AG20443 (cell line): Measurements from ENCODE around the gene TSPAN4.

ENCODE experiments used
- DNase-seq: peaks from one replicate; pipeline ENCODE4 v3.0.0; 2012; ENCODE audit warnings: low spot score, mixed read lengths

The TSPAN4 gene

DNA sequence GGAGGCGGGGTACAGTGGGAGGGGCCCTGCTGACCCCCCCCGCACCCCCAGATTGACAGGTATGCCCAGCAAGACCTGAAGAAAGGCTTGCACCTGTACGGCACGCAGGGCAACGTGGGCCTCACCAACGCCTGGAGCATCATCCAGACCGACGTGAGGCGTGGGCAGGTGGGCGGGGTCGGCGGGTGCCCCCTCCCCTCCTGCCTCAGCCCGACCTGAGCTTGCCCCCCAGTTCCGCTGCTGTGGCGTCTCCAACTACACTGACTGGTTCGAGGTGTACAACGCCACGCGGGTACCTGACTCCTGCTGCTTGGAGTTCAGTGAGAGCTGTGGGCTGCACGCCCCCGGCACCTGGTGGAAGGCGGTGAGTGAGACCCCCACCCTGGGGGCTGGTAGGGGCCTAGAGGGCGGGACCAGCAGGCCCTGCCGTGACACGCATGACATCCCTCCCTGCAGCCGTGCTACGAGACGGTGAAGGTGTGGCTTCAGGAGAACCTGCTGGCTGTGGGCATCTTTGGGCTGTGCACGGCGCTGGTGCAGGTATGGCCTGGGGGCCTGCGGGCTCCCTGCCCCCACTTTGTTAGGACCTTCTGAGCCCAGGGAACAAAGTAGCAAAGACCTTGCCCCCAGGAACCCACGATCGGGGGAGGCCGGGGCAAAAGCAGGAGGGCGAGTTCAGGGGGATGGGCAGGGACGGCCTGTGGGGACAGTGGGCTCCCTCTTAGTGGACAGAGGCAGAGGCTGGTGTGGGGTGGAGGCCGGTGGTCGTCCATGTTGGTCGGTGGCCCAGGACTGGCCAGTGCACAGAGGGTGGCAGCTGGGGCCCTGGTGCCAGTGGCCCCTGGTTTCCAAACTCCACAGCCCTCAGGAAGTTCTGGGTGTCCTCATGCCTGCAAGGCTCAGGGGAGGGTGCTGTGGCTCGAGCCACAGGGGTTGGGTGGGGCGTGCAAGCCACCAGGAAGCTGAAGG lies 23.1 kb downstream of the TSPAN4 start:
- DNase-seq = no peak

DNA sequence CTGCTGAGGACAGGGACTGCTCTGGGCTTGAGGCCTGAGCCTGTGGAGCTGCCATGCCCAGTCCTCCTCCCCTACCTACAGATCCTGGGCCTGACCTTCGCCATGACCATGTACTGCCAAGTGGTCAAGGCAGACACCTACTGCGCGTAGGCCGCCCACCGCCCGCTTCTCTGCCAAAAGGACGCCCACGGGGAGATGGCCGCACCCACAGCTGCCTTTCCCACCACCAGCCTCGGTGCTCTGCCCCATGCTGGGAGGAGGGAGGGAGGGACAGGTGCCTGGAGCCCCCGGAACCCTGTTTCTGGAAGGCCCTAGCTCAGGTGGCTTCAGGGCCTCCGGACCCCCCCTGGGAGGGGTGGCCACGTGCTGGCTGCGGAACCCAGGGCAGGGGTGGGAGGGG lies 23.8 kb downstream of the TSPAN4 start:
- no peak for DNase-seq

DNA sequence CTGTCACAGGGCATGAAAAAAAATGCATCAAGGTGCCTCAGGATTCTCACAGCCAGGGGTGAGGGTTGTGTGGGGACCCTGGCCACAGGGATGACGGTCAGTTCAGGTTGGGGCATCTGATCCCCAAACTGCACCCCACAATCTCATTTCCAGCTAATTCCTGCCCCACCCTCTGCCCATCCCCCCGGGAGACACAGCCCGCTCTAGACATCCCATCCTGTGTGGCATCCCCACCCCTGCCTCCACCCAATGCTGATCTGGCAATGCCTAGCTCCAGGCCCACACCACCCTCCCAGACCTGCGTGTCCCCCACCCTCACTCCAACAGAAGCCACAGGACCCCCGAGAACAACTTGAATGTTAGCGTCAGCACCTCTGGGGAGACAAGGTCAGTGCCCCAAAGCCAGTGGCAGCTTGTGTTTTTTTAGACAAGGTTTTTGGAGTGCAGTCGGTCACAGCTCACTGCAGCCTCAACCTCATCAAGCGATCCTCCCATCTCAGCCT lies 25.3 kb downstream of the TSPAN4 start:
- no peak for DNase-seq

DNA sequence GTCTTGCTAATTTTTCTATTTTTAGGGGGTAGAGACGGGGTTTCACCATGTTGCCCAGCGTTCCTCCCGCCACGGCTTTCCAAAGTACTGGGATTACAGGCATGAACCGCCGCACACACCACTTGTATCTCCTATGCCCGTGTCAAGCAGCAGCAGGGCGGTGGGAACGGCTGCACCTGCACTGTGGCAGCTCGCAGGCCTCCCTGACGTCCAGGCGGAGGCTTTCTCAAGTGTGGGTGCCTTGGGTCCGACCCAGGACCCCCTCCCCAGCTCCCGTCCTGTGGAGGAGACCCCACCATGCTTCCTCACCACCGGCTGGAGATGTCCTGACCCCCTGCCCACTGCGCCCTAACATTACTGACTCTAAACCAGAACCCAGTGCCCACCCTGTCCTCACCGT lies 25.7 kb downstream of the TSPAN4 start:
- no peak for DNase-seq

DNA sequence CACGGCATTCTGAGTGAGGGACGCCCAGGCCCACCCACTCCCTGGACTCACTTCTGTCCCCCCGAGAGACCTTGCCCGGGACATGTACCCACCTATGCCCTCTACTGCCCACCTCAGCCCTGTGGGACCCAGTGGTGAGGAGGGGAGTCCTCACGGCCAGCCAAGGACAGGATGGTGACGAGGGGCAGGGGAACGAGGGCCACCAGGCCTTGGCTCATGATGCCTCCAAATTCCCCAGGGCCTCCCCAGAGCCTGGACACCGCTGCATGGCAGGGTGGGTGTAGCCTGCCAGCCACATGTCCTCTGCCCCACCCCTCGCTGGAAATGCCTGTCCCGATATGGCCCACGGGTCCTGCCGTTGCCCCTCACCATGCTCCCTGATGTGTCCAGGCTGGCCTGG lies 26.1 kb downstream of the TSPAN4 start:
- DNase-seq = no peak

DNA sequence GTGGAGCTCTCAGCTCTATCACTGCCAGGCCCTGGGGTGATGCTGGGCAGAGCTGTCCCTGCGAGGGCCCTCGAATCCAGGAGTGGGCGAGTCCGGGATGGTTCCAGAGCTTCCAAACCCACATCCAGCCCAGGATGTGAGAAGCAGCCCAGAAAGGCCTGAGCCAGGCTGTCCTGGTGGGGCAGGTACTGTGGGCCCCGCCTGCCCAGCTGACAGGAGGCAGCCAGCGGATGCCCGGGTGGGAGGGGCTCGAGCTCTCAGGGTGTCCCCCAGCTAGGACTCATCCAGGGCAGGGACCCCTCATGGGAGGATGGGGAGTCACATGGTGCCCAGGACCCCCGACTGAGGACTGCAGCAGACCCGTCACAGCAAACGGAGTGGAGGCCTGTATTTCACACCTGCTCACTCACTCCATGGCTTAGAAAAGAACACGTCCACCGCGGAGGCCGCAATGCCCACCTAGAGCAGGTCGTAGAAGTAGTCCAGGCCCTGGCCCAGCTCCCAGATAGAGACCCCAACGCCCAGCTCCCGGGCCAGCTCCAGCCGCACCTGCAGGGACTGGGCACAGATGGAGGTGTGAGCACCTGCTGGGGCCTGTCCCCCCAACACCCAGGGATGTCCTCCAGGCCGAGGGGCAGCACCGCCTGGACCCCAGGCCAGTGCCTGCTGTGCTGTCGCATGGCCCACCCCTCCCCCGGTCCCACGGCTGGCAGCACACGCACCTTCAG lies 26.9 kb downstream of the TSPAN4 start:
- no peak for DNase-seq

DNA sequence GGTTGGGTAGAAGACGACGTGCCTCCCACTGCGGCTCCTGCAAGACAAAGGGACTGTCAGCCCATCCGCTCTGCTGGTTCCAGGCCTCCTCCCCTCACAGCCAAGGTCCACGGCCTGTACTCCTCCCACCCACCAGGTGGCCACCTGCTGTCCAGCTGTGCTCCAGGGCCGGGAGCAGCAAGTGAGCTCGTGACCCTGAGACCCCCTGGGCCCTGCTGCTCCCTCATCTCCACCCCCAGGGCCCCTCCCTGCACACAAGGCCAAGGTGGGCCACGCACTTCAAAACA lies 27.4 kb downstream of the TSPAN4 start:
- no peak for DNase-seq

DNA sequence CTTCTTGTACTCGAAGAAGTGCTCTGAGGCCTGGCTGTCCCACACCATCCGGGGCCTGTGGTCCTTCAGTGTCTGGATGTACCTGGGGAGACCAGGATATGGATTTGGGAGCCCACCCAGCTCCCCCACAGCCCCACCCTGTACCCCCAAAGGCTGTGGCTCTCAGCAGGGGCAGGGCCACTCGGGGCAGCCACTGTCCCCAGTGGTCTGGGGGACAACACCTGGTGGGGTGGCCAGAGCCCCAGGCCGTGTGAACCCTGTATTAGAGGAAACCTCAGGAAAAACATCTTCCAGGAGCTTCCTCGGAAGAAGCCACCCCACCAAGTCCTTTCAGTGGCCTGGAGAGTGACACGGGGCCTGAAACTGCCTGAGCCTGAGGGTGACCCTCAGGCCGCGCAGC lies 27.8 kb downstream of the TSPAN4 start:
- no peak for DNase-seq

DNA sequence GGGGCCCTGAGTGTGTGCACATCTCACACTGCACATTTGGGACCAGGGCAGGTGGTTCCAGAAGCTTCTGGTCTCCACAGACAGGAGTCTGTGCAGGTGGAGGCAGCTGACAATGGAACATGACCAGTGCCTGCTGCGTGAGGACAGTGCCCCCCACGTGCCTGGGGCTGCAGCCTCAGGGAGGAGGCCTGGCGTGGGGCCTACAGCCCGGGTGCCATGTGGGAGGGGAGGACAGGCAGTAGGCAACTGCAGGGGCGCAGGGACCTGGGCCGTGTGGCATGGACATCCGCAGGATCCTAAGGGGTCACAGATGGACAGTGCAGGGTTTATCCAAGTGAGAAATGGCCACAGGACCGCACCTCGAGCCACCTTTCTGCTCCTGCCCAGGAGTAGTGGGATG lies 28.8 kb downstream of the TSPAN4 start:
- DNase-seq = no peak

DNA sequence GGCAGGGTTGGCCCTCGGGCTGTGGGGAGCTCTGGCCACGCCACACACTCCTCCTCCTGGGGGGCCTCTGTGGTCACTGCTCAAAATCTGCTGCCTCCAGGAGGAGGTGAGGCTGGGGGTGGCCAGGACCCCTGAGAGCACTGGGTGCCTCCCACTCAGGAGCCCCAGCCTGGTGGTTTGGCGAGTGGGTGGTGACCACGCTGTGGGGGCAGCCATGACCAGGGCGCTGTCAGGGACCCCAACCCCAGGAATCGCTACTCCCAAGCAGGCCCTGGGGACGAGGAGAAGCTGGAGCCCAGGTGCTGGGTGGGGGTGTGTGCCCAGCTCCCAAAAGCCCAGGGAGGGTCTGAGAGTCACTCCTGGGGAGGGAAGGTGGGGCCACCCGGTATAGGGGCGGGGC lies 30.1 kb downstream of the TSPAN4 start:
- no peak for DNase-seq

DNA sequence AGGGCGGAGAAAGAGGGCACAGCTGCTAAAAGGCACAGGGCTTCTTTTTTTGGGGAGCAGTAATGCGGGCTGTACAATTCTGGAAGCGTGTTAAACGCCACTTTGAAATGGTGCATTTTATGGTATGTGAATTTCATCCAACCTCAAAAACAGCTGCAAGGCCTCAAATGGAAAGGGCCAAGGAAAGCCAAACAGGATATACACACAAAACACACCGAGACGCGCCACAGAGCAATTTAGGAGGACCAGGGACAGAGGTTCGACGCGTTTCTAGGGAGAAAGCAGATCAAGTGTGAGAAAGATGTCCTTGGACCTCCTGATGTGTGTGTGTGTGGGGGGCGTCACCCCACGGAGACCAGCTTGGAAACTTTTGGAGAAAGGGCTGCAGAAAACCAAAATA lies 31.1 kb downstream of the TSPAN4 start:
- DNase-seq = no peak

DNA sequence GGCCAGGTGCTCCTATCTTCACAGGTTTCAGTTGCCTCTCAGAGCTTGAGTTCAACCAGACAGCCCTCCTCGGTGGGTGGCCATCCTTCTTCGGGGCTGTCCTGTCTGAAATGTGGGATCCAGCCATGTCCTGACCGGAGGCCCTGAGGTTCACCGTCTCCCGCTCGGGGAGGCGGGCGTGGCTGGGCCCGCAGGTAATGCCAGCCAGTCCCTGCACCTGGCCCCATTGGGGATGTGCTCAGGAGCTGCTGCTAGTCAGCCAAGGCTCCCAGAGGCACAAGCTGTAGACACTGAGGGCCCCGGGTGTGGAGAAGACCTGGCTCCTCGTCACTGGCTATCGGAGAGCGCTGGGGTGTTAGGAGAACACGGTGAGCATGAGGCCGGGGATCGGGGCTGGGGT lies 32.6 kb downstream of the TSPAN4 start:
- no peak for DNase-seq

DNA sequence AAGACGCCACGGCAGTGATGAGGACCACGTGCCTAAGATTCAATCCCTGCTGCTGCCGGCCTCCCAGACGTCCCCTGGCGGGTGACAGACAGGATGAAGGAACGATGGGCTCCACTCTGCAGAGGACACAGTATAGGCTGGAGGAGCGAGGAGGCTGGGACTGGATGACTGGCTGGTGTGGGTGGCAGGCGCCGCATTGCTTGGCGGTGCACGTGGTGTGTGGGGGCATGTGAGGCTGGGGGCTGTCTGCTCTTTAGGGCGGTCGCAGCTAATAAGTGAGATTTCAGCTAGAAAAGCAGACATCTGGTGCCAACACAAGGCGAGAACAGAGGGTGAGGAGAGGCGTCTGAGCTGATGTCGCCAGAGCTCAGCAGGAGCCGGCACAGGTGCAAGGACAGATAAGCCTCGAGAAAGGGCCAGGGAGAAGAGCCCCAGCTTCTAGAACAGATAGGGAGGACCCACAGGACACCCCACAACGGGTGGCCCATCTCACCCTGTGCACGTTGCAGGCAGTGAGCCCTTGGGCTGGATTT lies 33.2 kb downstream of the TSPAN4 start:
- no peak for DNase-seq

DNA sequence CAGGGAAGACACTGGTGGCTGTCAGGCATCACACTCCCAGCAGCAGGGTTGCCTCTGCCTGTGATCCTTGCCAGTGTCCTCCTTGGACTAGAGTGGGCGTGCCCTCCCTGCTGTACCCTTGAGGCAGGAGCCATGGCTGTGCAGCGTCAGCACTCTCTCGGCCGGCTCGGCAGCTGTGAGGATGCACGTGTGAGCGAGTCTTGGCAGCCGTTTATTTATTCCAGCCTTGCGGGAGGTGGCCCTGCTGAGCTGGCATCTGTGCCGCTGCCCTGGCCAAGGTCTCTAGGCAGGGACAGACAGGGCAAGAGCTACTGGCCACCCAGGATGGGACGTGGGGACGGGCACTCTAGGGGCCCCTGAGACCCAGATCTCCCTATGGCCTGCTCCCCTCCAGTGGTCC lies 33.9 kb downstream of the TSPAN4 start:
- peak; percentile 37 for DNase-seq

DNA sequence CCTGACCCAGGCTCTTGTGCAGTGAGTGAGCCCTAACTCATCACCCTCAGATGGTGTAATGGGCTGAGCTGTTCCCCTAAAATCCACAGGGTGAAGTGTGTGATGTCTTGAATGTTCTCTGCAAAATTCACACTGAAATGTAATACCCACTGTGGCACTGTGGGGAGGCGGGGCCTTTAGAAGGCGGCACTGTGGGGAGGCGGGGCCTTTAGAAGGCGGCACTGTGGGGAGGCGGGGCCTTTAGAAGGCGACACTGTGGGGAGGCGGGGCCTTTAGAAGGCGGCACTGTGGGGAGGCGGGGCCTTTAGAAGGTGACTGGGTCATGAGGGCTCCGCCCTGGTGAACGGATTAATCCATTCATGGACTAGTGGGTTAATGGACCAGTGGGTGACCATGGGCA lies 34.9 kb downstream of the TSPAN4 start:
- no peak for DNase-seq

DNA sequence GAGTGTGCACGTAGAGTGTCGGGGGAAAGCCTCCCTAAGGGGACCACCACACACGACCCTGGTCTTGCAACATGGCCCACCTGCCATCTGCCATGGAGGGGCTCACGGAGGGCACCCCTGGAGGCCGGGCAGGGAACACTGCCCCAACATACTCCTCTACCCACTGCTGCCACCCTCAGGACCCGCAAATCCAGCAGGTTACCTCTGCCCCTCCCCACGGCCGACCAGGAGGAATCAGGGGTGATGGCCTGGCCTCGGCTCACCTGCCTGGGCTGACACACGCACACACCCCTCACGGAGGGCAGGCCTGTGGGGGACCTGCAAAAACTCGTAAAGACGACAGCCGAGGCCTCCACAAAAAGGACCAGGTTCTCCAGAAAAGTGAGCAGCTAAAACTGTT lies 37.8 kb downstream of the TSPAN4 start:
- no peak for DNase-seq

DNA sequence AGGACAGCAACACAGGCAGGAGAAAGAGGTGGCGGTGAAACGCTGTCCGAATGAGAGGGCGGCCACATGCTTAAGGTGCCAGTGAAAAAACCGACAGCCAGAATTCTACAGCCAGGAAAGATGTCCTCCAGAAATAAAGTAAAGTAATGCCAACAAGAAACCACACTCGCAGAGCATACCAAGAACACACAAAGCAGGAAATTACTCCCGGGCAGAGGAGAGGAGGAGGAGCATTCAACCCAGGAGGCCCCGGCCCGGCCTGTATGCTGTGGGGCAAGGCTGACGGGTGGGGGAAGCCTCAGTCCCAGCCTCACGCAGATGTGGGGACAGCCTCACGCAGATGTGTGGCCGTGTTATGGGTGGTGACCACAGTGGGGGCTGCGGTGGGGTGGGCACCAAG lies 39.9 kb downstream of the TSPAN4 start:
- no peak for DNase-seq

DNA sequence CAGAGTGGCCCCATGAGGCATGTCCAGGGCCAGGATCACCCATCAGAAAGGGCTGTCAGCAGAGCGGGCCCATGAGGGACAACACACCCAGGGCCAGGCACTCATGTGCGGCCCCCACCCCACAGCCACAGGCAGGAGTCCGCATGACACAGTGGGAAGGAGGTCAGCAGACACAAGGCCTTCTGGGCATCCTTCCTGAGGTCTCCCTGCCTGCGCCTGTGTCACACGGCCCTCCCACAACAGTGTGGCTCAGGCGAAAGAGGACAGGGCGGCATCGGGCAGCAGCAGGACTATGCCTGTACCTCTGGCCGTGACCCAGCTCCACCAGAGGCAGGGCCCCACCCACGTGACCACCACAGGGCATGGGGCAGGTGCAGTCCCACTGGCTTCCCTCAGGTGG lies 40.9 kb downstream of the TSPAN4 start:
- no peak for DNase-seq

DNA sequence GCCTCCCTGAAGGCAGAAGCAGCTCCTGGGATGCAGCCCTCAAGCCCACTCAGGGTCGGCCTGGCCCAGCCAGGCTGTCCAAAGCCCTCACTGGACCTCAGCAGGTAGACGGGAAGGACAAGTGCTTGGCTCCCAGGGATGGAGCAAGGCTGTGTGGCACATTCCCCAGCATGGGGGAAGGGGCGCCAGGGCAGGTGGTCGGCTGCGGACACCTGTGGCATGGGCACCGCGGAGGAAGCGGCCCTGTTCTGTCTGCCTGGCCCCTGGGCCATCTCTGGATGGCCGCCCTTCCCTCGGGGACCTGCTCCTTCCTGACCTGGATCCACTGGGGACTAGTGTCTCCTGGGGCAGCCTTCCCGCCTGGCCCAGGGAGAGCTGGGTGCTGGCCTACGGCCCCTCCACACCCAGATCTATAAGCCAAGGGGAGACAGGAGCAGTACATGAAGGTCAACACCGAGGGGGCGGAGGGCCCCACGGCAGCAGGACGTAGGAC lies 42.0 kb downstream of the TSPAN4 start:
- DNase-seq = no peak

DNA sequence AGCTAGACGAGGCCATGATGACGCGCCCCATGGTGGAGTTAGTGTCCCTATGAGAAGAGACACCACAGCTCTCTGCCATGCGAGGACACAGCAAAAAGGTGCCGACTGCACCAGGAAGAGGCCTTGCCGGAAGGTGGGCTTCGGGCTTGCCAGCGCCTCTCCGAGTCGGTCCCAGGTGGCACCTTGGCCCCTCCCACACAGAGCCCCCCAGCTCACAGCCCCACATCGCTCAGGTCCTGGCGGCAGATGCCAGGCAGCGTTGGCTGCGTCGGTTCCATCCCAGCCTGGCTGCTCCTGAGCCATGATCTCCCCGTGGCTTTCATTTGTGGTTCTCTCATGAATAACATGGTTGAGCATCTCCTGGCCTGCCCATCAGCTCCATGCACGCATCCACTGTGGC lies 43.9 kb downstream of the TSPAN4 start:
- no peak for DNase-seq

DNA sequence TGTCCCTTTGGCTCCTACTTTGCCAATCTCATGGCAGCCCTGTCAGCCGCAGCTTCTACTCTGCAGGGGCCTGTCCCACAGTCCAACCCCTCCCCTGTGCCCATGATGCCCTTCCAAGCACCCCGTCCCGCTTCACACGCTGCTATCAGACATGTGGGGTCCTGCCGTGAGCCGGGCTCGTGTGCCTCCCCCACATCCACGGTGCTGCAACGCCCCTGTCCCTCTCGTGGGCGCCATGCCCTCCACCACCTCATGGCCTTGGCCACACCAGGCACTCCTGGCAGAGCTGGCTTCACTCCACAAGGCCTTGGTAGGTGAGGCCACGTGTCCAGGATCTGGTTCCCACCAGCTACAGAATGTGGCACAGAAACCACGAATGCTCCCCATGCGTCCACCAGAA lies 44.9 kb downstream of the TSPAN4 start:
- no peak for DNase-seq

DNA sequence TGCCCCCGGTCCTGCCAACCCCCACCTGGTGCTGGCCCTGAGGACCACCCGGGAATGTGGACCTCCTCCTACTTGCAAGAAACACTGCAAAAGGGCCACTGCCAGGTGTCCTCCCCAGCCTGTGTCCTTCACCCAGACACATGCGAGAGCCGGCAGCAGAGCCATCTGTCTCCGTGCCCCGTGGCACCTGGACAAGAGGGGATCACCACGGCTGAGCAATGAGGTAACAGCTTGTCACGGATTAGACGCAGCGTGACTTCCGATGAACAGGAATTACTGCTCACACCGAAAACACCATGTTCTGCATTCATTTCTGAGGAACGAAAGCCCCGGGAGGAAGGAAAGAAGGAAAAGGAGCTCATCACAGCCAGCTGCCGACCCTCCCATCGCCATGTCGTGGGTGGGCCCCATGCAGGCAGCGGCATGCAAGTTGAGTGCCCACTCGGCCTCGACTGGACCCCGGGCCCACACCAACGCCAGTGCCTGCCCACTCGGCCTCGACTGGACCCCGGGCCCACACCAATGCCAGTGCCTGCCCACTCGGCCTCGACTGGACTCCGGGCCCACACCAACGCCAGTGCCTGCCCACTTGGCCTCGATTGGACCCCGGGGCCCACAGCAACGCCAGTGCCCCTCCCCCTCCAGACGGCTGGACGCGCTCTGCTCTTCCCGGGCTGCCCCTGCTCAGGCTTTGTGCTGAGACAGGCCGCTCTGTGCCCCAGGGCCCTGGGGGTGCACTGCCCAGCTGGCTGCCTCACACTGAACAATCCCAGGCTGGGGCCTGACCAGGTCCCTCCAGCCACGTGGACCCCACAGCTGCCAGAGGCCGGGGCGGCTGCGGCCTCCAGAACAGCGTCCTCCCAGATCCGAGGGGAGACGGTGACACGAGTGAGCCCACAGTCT lies 45.9 kb downstream of the TSPAN4 start:
- no peak for DNase-seq
